ENCODE measurements around the gene EXD1.
"Not testable (repeated sequence)": the region's sequence is repeated elsewhere in the genome, so short reads cannot be mapped to it uniquely, and the experiment has no call there.

Gene EXD1

DNA sequence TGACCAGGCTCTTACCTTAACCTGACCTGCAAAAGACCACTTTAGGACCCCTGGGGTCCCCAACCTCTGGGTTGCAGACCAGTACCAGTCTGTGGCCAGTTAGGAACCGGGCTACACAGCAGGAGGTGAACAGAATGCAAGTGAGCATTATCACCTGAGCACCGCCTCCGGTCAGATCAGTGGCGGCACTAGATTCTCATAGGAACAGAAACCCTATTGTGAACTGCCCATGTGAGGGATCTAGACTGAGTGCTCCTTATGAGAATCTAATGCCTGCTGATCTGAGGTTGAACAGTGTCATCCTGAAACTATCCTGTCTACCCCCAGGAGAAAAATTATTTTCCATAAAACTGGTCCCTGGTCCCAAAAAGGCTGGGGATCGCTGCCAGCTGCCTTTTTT, 20.9 kb upstream of the EXD1 start:
- TF ChIP-seq, protein P1, sequence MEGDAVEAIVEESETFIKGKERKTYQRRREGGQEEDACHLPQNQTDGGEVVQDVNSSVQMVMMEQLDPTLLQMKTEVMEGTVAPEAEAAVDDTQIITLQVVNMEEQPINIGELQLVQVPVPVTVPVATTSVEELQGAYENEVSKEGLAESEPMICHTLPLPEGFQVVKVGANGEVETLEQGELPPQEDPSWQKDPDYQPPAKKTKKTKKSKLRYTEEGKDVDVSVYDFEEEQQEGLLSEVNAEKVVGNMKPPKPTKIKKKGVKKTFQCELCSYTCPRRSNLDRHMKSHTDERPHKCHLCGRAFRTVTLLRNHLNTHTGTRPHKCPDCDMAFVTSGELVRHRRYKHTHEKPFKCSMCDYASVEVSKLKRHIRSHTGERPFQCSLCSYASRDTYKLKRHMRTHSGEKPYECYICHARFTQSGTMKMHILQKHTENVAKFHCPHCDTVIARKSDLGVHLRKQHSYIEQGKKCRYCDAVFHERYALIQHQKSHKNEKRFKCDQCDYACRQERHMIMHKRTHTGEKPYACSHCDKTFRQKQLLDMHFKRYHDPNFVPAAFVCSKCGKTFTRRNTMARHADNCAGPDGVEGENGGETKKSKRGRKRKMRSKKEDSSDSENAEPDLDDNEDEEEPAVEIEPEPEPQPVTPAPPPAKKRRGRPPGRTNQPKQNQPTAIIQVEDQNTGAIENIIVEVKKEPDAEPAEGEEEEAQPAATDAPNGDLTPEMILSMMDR (IDR thresholded peaks at IDR 0.05; ENCODE audit: control insufficient read depth, extremely low read depth, insufficient read depth): no peak
- no peak overlapping the region for H3K4me3 ChIP-seq (ENCODE audit: low read depth, low read length)
- no peak for DNase-seq (ENCODE audit: low read depth)

DNA sequence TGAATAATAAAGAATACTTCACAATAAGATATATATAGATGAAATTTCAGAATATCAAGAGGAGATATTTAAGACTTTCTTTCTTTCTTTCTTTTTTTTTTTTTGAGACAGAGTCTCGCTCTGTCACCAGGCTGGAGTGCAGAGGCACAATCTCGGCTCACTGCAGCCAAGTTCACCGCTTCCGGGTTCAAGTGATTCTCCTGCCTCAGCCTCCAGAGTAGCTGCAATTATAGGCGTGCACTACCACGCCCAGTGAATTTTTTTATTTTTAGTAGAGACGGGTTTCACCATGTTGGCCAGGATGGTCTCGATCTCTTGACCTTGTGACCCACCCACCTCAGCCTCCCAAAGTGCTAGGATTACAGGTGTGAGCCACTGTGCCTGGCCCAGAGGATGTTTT, 20.2 kb upstream of the EXD1 start:
- not testable (repeated sequence) for H3K4me3 ChIP-seq (ENCODE audit: low read depth, low read length); DNase-seq (ENCODE audit: low read depth)

DNA sequence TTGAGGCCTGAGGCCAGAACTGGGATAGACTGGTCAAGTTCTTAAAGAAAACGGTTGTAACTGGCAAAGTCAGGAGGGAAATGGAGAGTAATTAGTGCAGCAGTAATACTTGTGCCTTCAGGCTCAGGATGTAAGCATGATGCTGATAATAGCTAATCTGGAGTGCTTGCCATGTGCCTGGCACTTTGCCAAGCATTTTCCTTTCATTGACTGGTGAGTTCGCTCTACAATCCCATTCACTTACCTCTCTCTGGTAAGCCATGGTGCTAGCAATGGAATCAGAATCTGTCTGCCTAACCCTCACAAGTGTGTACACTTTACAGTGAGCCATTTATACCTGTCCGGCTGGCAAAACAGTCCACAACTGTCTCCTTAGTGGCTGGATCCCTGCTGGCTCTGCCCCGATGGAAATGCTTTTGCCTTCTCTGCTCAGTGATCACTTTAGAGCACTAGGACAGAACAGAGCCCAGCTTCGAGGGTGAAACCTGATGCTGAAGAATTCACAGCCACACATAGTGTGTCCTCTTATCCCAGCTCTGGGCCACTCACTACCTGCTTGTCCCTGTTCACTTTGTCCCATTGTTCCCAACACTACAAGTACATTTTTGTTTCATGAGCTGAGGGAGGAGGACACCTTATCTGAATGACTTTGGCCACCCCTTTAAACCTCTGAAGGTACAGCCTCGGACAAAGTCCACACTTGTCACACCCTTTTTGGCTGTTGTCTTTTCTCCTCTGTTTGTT, 10.8 kb upstream of the EXD1 start:
- H3K4me3 ChIP-seq (ENCODE audit: low read depth, low read length): no peak overlapping the region
- TF ChIP-seq, protein P1 (IDR thresholded peaks at IDR 0.05; ENCODE audit: control insufficient read depth, extremely low read depth, insufficient read depth): no peak
- no peak for DNase-seq (ENCODE audit: low read depth)

DNA sequence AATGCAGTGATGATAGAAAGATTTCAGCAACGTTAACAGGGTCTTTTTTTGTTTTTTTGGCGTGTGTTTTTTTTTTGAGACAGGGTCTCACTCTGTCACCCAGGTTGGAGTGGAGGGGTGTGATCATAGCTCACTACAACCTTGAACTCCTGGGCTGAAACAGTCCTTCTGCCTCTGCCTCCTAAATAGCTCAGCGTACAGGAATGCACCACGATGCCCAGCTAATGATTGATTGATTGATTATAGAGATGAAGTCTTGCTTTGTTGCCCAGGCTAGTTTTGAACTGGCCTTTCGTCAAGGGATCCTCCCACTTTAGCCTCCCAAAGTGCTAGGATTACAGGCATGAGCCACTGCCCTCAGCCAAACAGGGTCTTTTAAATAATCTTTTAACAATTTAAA, 7.5 kb upstream of the EXD1 start:
- H3K4me3 ChIP-seq (ENCODE audit: low read depth, low read length): no peak overlapping the region
- TF ChIP-seq, protein P1 (IDR thresholded peaks at IDR 0.05; ENCODE audit: control insufficient read depth, extremely low read depth, insufficient read depth): no peak
- no peak for DNase-seq (ENCODE audit: low read depth)

DNA sequence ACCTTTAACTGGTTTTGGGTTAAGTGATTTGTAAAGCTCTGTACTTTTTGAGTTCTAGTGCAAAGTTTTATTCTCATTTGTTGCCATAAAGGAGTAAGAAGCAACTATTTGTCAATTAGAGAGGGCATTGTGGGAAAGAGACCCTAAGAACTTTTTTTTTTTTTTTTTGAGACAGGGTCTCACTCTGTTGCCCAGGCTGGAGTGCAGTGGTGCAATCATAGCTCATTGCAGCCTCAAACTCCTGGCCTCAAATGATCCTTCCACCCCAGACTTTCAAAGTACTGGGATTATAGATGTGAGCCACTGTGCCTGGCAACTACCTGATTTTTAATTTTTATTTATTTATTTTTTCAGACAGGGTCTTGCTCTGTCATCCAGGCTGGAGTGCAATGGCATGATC, 5.4 kb upstream of the EXD1 start:
- TF ChIP-seq, protein P1 (IDR thresholded peaks at IDR 0.05; ENCODE audit: control insufficient read depth, extremely low read depth, insufficient read depth): no peak
- no peak for DNase-seq (ENCODE audit: low read depth)
- H3K4me3 ChIP-seq (ENCODE audit: low read depth, low read length): no peak overlapping the region

DNA sequence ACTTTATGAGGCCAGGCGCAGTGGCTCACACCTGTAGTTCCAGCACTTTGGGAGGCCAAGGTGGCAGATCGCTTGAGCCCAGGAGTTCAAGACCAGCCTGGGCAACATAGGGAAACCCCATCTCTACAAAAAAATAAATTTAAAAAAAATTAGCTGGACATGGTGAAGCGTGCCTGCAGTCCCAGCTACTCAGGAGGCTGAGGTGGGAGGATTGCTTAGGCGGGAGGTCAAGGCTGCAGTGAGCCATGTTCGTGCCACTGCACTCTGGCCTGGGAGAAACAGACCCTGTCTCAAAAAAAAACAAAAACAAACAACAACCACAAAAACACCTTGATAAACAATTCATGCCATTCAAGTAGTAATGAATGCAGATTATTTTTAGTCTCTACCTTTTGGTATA, 4.7 kb upstream of the EXD1 start:
- H3K4me3 ChIP-seq (ENCODE audit: low read depth, low read length); DNase-seq (ENCODE audit: low read depth): not testable (repeated sequence)

DNA sequence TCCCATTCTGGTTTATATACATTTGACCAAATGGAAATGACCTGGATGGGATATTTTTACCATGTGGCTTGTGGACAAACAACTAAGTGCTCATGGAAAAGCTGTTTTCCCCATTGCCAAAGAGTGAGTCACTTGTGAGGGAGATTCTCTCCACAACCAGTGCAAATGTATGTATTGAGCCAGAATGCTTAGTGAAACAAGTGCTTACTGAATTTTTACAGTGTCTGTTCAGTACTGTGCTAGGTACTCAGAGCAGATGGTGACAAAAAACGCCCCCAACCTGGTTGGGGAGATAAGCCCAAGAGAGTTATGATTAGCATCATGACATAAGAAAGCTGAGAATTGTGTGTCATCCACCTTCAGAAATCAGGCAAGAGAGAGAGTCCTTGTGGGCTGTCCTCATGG, 2.8 kb upstream of the EXD1 start:
- TF ChIP-seq, protein P1 (IDR thresholded peaks at IDR 0.05; ENCODE audit: control insufficient read depth, extremely low read depth, insufficient read depth): no peak
- no peak for DNase-seq (ENCODE audit: low read depth)
- H3K4me3 ChIP-seq (ENCODE audit: low read depth, low read length): no peak overlapping the region

DNA sequence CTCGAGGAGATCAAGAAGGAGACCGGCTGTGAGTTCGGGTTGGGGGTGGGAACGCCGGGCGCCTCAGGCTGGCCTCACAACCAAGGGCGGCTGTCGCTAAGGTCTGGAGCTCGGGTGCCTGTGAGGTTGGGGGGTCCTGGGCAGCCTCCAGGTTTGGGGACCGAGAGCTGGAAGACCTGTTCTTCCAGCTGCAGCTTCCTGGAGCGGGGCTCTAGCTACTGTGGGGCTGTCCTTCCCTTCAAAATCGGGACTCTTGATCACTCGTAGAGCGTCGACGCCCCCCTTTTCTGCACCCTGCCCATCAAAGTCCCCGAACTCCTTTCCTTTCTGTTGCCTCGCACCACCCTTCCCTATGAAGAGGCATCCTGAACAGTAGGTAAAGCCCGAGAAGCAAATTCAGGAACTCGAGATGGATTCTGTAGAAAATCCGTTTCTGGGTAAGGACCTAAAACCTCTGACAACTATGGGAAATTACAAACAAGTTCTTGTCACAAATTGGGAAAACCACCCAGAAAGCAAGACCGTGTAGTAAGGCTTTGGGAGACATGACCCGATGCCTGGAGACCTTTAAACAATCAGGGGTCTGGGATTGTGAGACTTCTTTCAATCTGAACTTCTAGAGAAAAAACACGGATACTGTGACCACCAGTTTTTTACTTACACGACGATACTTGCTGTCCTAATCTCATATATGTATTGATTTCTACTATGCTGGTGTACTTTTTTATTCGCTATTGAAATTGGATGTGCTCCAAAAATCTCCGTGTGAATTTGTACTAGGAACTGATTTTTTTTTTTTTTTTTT, 1.1 kb upstream of the EXD1 start:
- TF ChIP-seq, protein P1 (IDR thresholded peaks at IDR 0.05; ENCODE audit: control insufficient read depth, extremely low read depth, insufficient read depth): no peak
- H3K4me3 ChIP-seq (ENCODE audit: low read depth, low read length): peak overlapping the region; percentile 96
- DNase-seq (ENCODE audit: low read depth): no peak

Measured in LNCaP clone FGC (cell line).